Measurements from ENCODE around the gene TMEM200C. TPM values are rescaled to one million over a fixed set of nuclear protein-coding genes. Genes with fewer than 3 reads are reported as not detected.

Gene TMEM200C
- total RNA-seq, 1 donor: 0.36 TPM

DNA sequence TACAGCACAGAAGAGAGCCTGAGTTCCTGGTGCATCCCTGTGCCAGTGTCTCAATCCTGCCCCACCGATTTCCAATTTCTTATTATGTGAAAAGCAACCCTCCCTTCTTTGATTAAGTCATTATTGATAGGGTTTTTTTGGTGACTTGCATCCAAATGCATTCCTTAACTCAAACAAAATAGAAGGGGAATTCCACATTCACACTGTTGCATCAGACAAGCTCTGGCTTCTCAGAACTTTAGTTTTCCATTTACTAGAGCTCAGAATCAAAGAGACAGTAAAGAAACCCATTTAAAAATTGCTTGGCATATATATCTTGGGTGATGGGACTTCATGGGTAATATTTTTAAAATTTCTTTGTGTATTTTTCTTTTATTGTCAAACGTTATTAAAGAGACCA is 13.8 kb upstream of the TMEM200C start:
- no peak overlapping the region for H3K4me3 ChIP-seq (ENCODE audit: low read depth, low read length)
- DNase-seq (ENCODE audit: low read depth): peak; percentile 57
- TF ChIP-seq, protein P1, sequence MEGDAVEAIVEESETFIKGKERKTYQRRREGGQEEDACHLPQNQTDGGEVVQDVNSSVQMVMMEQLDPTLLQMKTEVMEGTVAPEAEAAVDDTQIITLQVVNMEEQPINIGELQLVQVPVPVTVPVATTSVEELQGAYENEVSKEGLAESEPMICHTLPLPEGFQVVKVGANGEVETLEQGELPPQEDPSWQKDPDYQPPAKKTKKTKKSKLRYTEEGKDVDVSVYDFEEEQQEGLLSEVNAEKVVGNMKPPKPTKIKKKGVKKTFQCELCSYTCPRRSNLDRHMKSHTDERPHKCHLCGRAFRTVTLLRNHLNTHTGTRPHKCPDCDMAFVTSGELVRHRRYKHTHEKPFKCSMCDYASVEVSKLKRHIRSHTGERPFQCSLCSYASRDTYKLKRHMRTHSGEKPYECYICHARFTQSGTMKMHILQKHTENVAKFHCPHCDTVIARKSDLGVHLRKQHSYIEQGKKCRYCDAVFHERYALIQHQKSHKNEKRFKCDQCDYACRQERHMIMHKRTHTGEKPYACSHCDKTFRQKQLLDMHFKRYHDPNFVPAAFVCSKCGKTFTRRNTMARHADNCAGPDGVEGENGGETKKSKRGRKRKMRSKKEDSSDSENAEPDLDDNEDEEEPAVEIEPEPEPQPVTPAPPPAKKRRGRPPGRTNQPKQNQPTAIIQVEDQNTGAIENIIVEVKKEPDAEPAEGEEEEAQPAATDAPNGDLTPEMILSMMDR (IDR thresholded peaks at IDR 0.05; ENCODE audit: insufficient read depth, low read length): no peak

DNA sequence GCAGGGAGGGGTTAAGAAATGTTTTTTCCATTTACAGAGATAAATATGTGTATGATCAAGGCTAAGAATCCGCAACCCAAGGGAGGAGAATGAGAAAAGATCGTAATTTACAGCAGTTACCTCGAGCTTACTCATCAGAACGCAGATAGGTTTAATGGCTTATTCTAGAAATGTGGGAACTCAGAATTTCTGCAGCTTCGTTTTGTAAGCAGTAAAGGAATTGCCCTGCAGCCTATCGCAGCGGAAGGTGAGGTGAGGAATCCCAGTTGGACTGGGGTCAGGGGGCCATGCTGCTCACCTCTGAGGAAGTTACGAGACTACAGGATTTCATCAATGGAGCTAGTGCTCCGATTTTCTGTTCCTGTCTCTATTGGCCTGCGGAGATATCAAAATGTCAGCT is 8.1 kb upstream of the TMEM200C start:
- no peak for DNase-seq (ENCODE audit: low read depth)

DNA sequence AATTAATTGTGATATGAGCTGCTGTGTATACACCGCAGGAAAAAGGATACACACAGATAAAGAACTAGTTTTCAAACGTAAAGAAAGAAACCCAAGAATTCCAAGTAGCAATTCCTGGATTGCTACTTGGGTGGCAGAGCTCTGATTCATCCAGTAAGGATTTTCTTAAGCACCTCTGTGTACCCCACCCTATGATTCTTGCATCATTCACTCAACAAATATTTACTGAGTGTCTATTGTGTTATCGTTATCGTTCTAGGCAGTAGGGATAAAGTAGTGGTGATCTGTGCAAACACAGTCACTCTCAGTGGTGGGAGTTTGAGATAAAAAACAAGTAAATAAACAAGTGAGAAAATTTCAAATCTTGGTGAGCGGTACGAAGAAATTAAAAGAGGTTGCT is 4.9 kb upstream of the TMEM200C start:
- TF ChIP-seq, protein P1 (IDR thresholded peaks at IDR 0.05; ENCODE audit: insufficient read depth, low read length): no peak
- peak; percentile 39 for DNase-seq (ENCODE audit: low read depth)
- no peak overlapping the region for H3K4me3 ChIP-seq (ENCODE audit: low read depth, low read length)

More for the DNA sequence above, 8.1 kb upstream of the TMEM200C start:
- TF ChIP-seq, protein P1 (IDR thresholded peaks at IDR 0.05; ENCODE audit: insufficient read depth, low read length): no peak
- no peak overlapping the region for H3K4me3 ChIP-seq (ENCODE audit: low read depth, low read length)

DNA sequence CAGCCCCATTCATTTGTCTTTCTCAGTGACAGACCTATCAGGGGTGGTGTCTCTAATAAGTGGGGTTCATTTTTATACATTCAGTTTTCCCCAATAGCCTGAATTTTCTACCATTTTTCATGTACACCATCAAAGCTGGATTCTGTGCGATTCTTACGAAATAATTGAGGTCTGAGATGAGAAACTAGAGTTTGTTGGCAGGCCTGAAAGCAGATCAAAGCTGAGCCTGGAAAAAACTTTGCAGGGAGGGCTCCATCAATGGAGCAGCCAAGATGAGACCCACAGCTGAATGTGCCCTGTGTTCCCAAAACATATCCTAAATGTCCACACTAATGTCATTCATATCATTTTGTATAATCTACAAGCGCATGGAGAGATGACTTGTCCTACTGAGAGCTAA is 4.5 kb upstream of the TMEM200C start:
- TF ChIP-seq, protein P1 (IDR thresholded peaks at IDR 0.05; ENCODE audit: insufficient read depth, low read length): no peak
- DNase-seq (ENCODE audit: low read depth): no peak
- no peak overlapping the region for H3K4me3 ChIP-seq (ENCODE audit: low read depth, low read length)

DNA sequence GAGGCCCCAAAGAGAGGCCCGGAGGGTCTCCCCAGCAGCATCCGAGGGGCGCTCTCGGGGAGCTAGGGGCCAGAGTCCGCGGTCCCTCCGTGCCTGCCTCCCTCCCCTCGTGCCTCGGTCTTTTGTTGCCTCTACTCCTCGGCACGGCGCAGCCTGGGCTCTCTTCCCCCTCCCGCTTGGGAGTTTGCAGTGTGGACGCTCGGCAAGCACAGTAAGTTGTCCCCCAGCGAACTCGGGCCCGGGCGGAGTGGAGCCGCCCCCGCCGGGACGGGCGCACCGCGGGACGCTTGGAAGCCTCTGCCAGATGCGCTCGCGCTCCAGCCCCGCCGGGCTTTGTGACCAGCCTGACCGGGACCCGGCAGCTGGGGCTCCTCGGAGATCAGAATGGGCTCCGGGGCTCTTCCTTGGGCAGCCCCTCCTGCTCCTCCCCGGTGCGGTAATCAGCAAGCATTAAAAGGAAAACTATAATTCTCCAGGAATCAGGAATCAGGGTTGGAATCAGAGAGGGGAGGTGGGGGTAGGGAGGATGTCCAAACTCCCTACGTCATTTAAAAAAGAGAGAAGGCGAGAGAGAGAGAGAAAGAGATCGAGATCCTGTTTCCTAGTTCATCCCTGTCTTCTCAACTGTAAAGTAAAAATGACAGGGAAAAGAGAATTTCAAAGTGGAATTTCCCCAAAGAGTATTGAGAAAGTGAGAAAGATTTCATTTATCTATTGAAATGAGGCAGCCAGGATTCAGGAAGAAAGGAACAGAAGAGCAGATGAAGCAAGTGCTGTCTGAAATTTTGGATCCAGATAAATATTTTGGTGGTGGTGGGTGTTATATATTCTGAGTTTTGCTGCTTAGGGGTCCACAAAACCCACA is 786 bp upstream of the TMEM200C start:
- TF ChIP-seq, protein P1 (IDR thresholded peaks at IDR 0.05; ENCODE audit: insufficient read depth, low read length): no peak
- no peak for DNase-seq (ENCODE audit: low read depth)
- peak overlapping the region; percentile 37 for H3K4me3 ChIP-seq (ENCODE audit: low read depth, low read length)

DNA sequence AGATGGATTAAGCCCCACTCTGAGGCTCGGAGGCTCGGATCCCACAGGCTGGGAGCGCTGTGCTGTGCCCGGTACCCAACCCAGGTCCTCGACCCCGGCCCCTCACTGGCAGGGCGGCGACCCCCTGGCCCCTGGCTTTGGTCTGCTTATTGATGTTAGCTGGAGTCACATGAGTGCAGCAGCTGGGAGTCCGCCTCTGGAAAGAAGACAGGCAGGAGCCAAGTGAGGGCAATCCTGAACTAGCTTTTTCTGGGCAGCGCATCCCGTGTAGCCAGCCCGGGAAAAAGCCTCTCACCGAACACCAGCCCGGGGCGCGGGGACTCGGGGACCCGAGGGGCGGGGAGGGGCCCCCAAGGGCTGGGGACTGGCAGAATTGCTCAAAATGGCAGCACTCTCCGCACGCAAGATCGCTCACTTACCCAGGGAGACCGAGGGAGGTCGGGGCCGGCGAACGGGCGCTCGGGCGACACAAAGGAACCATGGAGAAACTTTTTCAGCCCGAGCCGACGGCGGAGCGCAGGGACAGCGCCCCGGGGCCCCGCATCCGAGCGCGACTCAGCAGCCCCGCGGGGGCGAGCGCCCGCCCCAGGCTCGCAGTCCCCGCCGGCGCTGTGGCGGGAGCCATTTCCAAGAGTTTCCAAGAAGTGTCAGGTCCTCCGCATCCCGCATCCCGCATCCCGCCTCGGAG is 567 bp downstream of the TMEM200C start:
- no peak for DNase-seq (ENCODE audit: low read depth)
- TF ChIP-seq, protein P1 (IDR thresholded peaks at IDR 0.05; ENCODE audit: insufficient read depth, low read length): no peak
- H3K4me3 ChIP-seq (ENCODE audit: low read depth, low read length): peak overlapping the region; percentile 44

Data from fibroblast of the aortic adventitia (primary cell).